Measurements from ENCODE around the gene SVEP1. TPM values are rescaled to one million over a fixed set of nuclear protein-coding genes. Genes with fewer than 3 reads are reported as not detected.

The SVEP1 gene
- total RNA-seq, 1 experiment from 2014 or later, result 0.45 TPM

GRCh38 chr9:110486218-110486617, 93.3 kb downstream of the SVEP1 start:
- no peak overlapping the region for H3K4me3 ChIP-seq (ENCODE audit: low read depth, low read length, poor library complexity, severe bottlenecking)
- no peaks in the 10 kb centered on the region for H3K36me3 ChIP-seq (ENCODE audit: insufficient read depth, low read length, poor library complexity, severe bottlenecking)
- no peak overlapping the region for H3K27ac ChIP-seq (ENCODE audit: low read depth, low read length, poor library complexity, severe bottlenecking)
- intact Hi-C loops (cut with micrococcal nuclease; ENCODE audit: unreplicated experiment), result no loop called here
- TF ChIP-seq EZH2 (IDR thresholded peaks at IDR 0.05; ENCODE audit: borderline replicate concordance, low read depth, low read length, poor library complexity, severe bottlenecking) (no peak), CTCF (conservative IDR thresholded peaks at IDR 0.05; ENCODE audit: low read depth, low read length) (no peak)
- H3K27me3 ChIP-seq (replicated peaks; ENCODE audit: insufficient read depth, low read depth, low read length, poor library complexity), result no peaks in the 10 kb centered on the region
- no peaks in the 10 kb centered on the region for H3K9me3 ChIP-seq (ENCODE audit: low read depth, low read length, poor library complexity, severe bottlenecking)
- DNase-seq (ENCODE audit: low spot score), result no peak
- CTCF ChIA-PET, result no interaction called here
- BruUV-seq (replicated peaks), result no TSS peak
- POLR2A ChIA-PET (ENCODE audit: low non-redundant PET), result no interaction called here
- H3K4me1 ChIP-seq (ENCODE audit: insufficient read depth, low read length, poor library complexity, severe bottlenecking), result no peaks in the 10 kb centered on the region

GRCh38 chr9:110479481-110479880, 100.1 kb downstream of the SVEP1 start:
- no TSS peak for BruUV-seq (replicated peaks)
- DNase-seq (ENCODE audit: low spot score), result no peak
- Histone ChIP-seq H3K4me1 (ENCODE audit: insufficient read depth, low read length, poor library complexity, severe bottlenecking) (no peaks in the 10 kb centered on the region), H3K4me3 (ENCODE audit: low read depth, low read length, poor library complexity, severe bottlenecking) (no peak overlapping the region), H3K9me3 (ENCODE audit: low read depth, low read length, poor library complexity, severe bottlenecking) (no peaks in the 10 kb centered on the region), H3K36me3 (ENCODE audit: insufficient read depth, low read length, poor library complexity, severe bottlenecking) (no peaks in the 10 kb centered on the region), H3K27me3 (replicated peaks; ENCODE audit: insufficient read depth, low read depth, low read length, poor library complexity) (no peaks in the 10 kb centered on the region), H3K27ac (ENCODE audit: low read depth, low read length, poor library complexity, severe bottlenecking) (no peak overlapping the region)
- TF ChIP-seq CTCF (conservative IDR thresholded peaks at IDR 0.05; ENCODE audit: low read depth, low read length) (no peak), EZH2 (IDR thresholded peaks at IDR 0.05; ENCODE audit: borderline replicate concordance, low read depth, low read length, poor library complexity, severe bottlenecking) (no peak)
- ChIA-PET CTCF (no interaction called here), POLR2A (ENCODE audit: low non-redundant PET) (no interaction called here)
- intact Hi-C loops (cut with micrococcal nuclease; ENCODE audit: unreplicated experiment), result no loop called here

GRCh38 chr9:110476251-110476650, 103.3 kb downstream of the SVEP1 start:
- CTCF ChIA-PET, result no interaction called here
- Histone ChIP-seq H3K36me3 (ENCODE audit: insufficient read depth, low read length, poor library complexity, severe bottlenecking) (no peaks in the 10 kb centered on the region), H3K4me1 (ENCODE audit: insufficient read depth, low read length, poor library complexity, severe bottlenecking) (no peaks in the 10 kb centered on the region), H3K4me3 (ENCODE audit: low read depth, low read length, poor library complexity, severe bottlenecking) (no peak overlapping the region), H3K9me3 (ENCODE audit: low read depth, low read length, poor library complexity, severe bottlenecking) (no peaks in the 10 kb centered on the region), H3K27me3 (replicated peaks; ENCODE audit: insufficient read depth, low read depth, low read length, poor library complexity) (no peaks in the 10 kb centered on the region), H3K27ac (ENCODE audit: low read depth, low read length, poor library complexity, severe bottlenecking) (no peak overlapping the region)
- no TSS peak for BruUV-seq (replicated peaks)
- intact Hi-C loops (cut with micrococcal nuclease; ENCODE audit: unreplicated experiment), result no loop called here
- POLR2A ChIA-PET (ENCODE audit: low non-redundant PET), result no interaction called here
- TF ChIP-seq EZH2 (IDR thresholded peaks at IDR 0.05; ENCODE audit: borderline replicate concordance, low read depth, low read length, poor library complexity, severe bottlenecking) (no peak), CTCF (conservative IDR thresholded peaks at IDR 0.05; ENCODE audit: low read depth, low read length) (no peak)
- no peak for DNase-seq (ENCODE audit: low spot score)

Measured in A673 (cell line).